HUES64 (cell line): ENCODE data around the gene CAST.

ENCODE experiments used
- H3K27ac ChIP-seq: 2 replicates; pipeline ENCODE4 v1.7.0; 2013; ENCODE audit warnings: low read depth, low read length, inconsistent platforms
- H3K27me3 ChIP-seq: 2 replicates; pipeline ENCODE4 v1.6.1; 2013; ENCODE audit warnings: mild to moderate bottlenecking, low read length; ENCODE audit not compliant: insufficient read depth
- H3K36me3 ChIP-seq: 2 replicates; pipeline ENCODE4 v1.6.1; 2013; ENCODE audit warnings: mild to moderate bottlenecking, low read length; ENCODE audit not compliant: insufficient read depth
- H3K4me1 ChIP-seq: 2 replicates; pipeline ENCODE4 v1.6.1; 2013; ENCODE audit warnings: mild to moderate bottlenecking, low read length, moderate library complexity; ENCODE audit not compliant: insufficient read depth
- H3K4me3 ChIP-seq: 2 replicates; pipeline ENCODE4 v1.5.1; 2013; ENCODE audit warnings: mild to moderate bottlenecking, low read length, moderate library complexity
- H3K9ac ChIP-seq: 2 replicates; pipeline ENCODE4 v1.6.1; 2013; ENCODE audit warnings: mild to moderate bottlenecking, low read depth, low read length
- H3K9me3 ChIP-seq: 2 replicates; pipeline ENCODE4 v1.6.1; 2013; ENCODE audit warnings: low read depth, low read length; ENCODE audit not compliant: insufficient read depth
- WGBS: fragments of 150-250, 120-280 bp; methylation state at CpG from one replicate; pipeline ENCODE4 v1.1.7; 2013; ENCODE audit warnings: missing lambda C conversion rate; 5-methylcytosine and 5-hydroxymethylcytosine counted together

Gene CAST

DNA sequence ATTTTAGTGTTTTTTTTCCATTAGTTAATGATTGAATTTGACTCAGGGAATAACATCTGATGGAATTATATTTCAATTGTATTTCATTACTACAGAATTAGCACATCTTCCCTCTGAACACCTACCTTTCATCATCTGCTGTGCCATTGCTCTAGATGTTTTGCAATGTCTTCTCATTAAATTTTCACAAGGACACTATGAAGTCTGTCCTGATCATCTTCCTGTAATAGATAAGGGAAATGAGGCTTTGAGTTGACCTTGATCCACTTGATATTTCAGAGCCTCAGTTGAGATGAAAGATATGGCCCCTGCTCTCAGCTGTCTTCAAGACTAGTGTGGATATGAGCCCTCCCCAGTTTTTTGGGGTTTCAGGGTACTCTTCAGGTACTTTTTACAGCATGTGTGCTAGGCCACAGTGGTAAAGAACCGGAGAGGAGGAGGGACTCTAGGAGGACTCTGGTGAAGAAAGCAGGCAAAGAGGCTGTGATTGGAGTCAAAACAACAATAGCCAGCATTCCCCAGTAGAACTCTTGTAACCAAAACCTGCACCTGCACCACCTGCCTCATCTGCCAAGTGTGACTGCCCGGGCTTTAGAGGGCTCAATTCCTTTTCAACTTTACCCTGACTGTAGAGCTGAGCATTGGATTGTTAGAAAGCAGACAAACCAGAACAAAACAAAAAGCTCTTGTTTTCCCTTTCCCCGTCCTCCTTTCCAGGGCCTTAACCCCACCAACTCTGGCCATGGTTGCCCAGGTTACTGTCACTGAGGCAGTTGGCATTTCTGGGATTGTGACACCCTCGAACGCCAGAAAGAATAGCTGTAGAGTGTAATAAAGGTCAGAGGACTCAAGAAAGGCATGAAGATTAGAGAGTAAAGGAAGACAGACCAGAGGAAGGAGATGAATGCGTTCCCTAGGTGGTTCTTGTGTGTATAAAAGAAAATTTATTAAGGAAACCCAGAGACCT is 89.3 kb downstream of the CAST start:
- 87% methylated on average over 6 of the region's 6 CpGs for WGBS
- Histone ChIP-seq H3K27me3 (no peaks in the 10 kb centered on the region), H3K27ac (no peak overlapping the region), H3K4me1 (no peaks in the 10 kb centered on the region), H3K9ac (no peak overlapping the region), H3K4me3 (no peak overlapping the region), H3K9me3 (no peaks in the 10 kb centered on the region), H3K36me3 (peaks cover 32% of the 10 kb centered on the region; the same call in 1 of the 2 replicates)

DNA sequence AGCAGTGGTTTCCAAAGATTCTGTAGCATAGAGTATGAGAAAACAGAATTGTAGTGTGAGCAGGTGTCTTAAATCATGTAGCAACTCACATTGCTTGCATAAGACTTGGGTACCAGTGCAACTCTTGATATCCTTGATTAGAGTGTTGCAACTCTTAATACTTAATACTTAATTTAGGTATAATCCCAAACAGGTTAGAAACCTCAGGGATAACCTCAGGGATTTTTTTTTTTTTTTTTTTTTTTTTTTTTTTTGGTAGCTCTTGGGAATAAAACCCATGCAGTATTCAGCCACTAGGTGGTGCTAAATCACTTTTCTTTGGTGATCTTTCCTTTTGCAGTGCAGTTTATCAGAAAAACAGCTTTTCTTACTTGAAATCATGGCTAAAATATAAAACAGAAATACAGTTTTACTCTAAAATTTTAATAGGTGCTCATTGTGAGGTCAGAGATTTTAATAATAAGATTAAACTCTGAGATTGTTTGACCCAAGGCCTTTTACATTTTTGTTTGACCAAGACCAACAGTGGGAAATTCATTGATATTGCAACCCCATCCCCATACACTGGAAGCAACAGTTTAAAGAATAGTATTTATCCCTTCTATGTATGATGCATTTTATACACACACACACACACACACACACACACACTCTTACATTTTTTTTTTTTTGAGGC is 90.3 kb downstream of the CAST start:
- peaks cover 28% of the 10 kb centered on the region; the same call in 1 of the 2 replicates for H3K36me3 ChIP-seq
- no peaks in the 10 kb centered on the region for H3K27me3 ChIP-seq
- no peaks in the 10 kb centered on the region for H3K9me3 ChIP-seq
- H3K9ac ChIP-seq = no peak overlapping the region
- H3K27ac ChIP-seq = no peak overlapping the region
- H3K4me3 ChIP-seq = no peak overlapping the region
- no peaks in the 10 kb centered on the region for H3K4me1 ChIP-seq

DNA sequence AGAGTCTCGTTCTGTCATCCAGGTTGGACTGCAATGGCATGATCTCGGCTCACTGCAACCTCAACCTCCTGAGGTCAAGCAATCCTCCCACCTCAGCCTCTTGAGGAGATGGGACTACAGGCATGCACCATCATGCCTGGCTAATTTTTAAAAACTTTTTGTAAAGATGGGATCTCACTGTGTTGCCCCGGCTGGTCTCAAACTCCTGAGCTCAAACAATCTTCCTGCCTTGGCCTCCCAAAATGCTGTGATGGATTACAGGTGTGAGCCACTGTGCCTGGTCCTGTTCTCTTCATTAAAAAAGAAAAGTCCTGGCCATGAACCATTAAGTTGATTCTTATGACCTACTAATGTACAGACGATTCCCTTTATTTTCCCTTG is 90.8 kb downstream of the CAST start:
- WGBS = 93% methylated on average over 4 of the region's 4 CpGs
- no peak overlapping the region for H3K9ac ChIP-seq
- H3K4me3 ChIP-seq = no peak overlapping the region
- no peaks in the 10 kb centered on the region for H3K9me3 ChIP-seq
- peaks cover 23% of the 10 kb centered on the region; the same call in 1 of the 2 replicates for H3K36me3 ChIP-seq
- H3K4me1 ChIP-seq = no peaks in the 10 kb centered on the region
- no peak overlapping the region for H3K27ac ChIP-seq
- H3K27me3 ChIP-seq = no peaks in the 10 kb centered on the region

DNA sequence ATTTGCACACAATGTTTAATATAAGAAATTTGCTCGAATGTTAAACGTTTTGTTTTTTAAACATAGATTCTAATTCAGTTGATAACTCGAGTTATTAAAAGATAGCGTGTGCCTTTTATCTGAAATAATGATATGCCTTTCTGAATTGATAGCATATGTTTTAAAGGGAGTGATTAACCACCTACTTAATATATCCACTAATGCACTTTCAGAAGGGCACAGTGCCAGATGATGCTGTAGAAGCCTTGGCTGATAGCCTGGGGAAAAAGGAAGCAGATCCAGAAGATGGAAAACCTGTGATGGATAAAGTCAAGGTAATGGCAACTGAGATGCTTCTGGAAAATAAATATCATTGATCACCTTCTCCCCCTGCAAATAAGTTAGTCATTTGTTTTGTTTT is 91.7 kb downstream of the CAST start:
- Histone ChIP-seq H3K27me3 (no peaks in the 10 kb centered on the region), H3K27ac (no peak overlapping the region), H3K36me3 (peaks cover 23% of the 10 kb centered on the region; the same call in 1 of the 2 replicates), H3K9ac (no peak overlapping the region), H3K9me3 (no peaks in the 10 kb centered on the region), H3K4me3 (no peak overlapping the region), H3K4me1 (no peaks in the 10 kb centered on the region)
- 95% methylated on average over 3 of the region's 4 CpGs for WGBS

DNA sequence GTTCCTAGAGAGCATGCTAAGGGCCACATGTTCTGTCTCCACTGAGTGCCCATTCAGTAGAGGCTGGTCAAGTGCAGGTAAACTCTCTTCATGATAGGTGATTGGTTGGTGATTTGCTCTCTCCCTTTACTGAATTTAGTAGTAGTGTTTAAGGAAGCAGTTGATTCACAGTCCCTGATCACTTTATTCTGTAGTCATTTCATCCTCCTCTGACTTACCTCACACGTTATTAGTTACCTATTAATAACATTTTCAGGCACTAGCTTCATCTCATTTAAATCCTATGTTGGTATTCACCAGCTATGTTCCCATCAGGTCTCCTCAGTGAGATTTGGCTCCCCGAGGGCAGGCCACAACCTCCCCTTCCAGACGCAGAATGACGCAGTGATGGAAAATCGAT is 93.7 kb downstream of the CAST start:
- no peak overlapping the region for H3K27ac ChIP-seq
- H3K9me3 ChIP-seq = no peaks in the 10 kb centered on the region
- no peaks in the 10 kb centered on the region for H3K27me3 ChIP-seq
- H3K9ac ChIP-seq = no peak overlapping the region
- peaks cover 18% of the 10 kb centered on the region; the same call in 1 of the 2 replicates for H3K36me3 ChIP-seq
- 75% methylated on average over 5 of the region's 5 CpGs for WGBS
- H3K4me3 ChIP-seq = no peak overlapping the region
- H3K4me1 ChIP-seq = no peaks in the 10 kb centered on the region

DNA sequence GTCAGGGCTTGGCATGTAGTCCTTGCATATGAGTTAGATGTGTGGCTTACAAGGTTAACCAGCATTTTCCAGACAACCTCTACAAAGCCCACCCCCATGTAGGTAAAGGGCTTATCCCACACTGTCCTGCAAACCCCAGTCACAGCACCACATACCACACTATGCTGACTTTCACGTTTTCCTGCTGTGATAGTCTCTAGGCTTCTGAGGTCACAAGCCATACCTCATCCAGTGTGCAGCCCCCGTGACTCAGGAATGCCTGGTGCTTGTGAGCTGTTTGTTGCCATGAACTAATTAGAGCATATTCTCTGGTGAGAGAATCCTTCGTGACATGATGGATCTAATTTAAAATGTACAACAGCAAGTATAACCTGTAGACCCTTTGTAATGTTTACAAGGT is 94.8 kb downstream of the CAST start:
- no peaks in the 10 kb centered on the region for H3K9me3 ChIP-seq
- no peak overlapping the region for H3K9ac ChIP-seq
- H3K4me1 ChIP-seq = no peaks in the 10 kb centered on the region
- H3K36me3 ChIP-seq = peaks cover 12% of the 10 kb centered on the region; the same call in 1 of the 2 replicates
- H3K27me3 ChIP-seq = no peaks in the 10 kb centered on the region
- H3K27ac ChIP-seq = no peak overlapping the region
- 84% methylated on average over 3 of the region's 3 CpGs for WGBS
- no peak overlapping the region for H3K4me3 ChIP-seq

DNA sequence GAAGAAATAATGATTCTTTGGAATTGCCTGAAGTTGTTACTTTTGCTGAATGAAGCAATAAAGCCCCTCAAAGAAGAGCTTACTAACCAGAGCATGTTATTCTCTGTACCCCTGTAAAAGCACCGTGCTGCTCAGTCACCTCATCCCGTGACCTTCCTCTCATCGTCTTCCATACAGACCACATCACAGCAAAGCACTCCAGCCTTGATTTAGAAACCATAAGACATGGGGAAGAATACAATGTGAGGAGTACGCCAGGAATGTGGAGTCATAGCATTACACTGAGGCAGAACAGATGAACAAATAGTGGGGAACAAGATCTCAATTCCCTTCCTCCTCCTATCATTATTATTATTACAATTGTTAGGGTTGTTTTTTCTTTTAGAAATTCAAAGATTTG is 96.4 kb downstream of the CAST start:
- no peaks in the 10 kb centered on the region for H3K27me3 ChIP-seq
- WGBS = 98% methylated on average over 4 of the region's 4 CpGs

DNA sequence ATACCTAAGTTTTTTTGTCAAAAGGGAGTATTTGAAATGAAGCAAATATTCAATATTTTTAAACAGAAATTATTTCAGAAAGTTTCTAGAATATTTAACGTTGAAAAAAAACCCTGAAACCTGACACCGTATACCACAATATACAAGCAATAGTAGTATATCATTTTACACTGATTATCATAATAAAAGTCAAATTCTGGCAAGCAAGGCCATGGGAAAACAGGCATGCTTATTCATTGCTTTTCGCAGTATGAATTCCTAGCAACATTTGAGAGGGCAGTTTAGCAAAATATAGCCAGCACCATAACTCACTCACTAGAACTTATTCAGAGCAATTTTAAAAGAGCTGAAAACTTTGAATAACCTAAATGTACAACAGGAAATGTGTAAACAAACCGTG is 99.4 kb downstream of the CAST start:
- no peak overlapping the region for H3K27ac ChIP-seq
- 90% methylated on average over 2 of the region's 4 CpGs for WGBS
- peaks cover 34% of the 10 kb centered on the region for H3K36me3 ChIP-seq
- H3K4me1 ChIP-seq = no peaks in the 10 kb centered on the region
- no peaks in the 10 kb centered on the region for H3K9me3 ChIP-seq
- H3K9ac ChIP-seq = no peak overlapping the region
- no peaks in the 10 kb centered on the region for H3K27me3 ChIP-seq
- no peak overlapping the region for H3K4me3 ChIP-seq

More for the DNA sequence above, 96.4 kb downstream of the CAST start:
- Histone ChIP-seq H3K9me3 (no peaks in the 10 kb centered on the region), H3K36me3 (peaks cover 25% of the 10 kb centered on the region), H3K4me3 (no peak overlapping the region), H3K9ac (no peak overlapping the region), H3K4me1 (no peaks in the 10 kb centered on the region), H3K27ac (no peak overlapping the region)

DNA sequence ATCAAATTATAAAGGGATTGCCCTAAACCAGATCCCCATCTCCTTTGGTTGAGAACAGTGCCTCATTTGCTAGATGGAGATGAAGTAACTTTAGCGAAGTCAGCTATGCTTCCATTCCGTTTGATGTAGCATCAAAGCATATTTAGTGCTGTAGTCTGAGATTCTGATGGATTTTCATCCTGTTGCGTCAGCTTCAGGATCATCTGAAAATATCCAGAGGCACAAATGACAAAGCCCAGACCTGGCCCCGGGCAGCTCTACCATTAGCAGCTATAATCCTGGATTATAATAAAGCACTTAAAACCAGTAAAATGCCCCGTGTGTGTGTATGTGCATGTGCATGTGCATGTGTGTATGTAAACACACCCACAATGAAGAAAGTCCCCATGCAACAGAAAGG is 100.8 kb downstream of the CAST start:
- peaks cover 46% of the 10 kb centered on the region for H3K36me3 ChIP-seq
- H3K4me3 ChIP-seq = no peak overlapping the region
- no peaks in the 10 kb centered on the region for H3K27me3 ChIP-seq
- 89% methylated on average over 4 of the region's 5 CpGs for WGBS
- no peak overlapping the region for H3K27ac ChIP-seq
- no peak overlapping the region for H3K9ac ChIP-seq
- H3K4me1 ChIP-seq = no peaks in the 10 kb centered on the region
- H3K9me3 ChIP-seq = no peaks in the 10 kb centered on the region

DNA sequence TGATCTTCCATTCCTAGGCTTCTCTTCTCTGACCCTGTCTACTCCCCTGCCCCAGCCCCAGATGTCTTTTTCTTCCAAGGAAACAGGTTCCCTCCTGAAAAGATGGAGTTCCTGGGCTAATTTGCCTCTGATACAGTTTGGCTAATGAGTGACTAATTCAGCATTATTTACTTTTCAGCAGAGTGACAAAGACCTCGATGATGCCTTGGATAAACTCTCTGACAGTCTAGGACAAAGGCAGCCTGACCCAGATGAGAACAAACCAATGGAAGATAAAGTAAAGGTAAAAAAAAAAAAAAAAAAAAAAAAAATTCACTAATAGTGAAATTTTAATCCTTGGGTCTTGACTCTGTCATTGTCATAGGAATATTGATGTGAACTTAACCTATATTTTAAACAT is 102.9 kb downstream of the CAST start:
- Histone ChIP-seq H3K27me3 (no peaks in the 10 kb centered on the region), H3K36me3 (peaks cover 64% of the 10 kb centered on the region)

DNA sequence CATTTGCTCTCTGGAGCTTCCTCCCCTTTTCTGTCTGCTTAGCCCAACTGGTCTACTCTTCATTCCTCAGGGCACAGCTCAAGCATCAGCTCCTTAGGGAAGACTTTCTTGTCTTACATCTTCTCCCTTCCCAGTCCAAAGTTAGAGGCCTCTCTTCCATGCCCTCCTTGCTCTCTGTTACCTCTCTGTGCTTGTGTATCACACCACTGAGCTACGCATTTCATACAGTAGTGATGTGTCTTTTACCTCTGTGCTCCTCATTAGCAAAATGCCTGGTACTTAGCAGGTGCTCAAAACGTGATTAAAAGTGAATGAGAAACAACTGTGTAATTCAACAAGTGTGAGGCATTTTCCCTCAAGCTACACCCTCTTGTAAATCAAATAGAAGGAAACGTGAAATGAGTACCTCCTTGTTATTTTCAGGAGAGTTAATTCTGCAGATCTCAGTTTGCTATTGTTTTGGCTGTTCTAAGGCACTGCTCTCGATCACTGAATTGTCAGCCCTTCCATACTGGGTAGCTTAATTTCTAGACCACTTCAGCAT is 106.6 kb downstream of the CAST start:
- H3K4me1 ChIP-seq = 0 out of 2 replicates have a peak, but pooled peaks cover 9% of the 10 kb centered on the region
- H3K27me3 ChIP-seq = no peaks in the 10 kb centered on the region
- WGBS = 42% methylated on average over 4 of the region's 4 CpGs
- no peak overlapping the region for H3K9ac ChIP-seq
- H3K4me3 ChIP-seq = no peak overlapping the region
- H3K27ac ChIP-seq = no peak overlapping the region
- peaks cover 78% of the 10 kb centered on the region for H3K36me3 ChIP-seq
- H3K9me3 ChIP-seq = no peaks in the 10 kb centered on the region

More for the DNA sequence above, 102.9 kb downstream of the CAST start:
- no peak overlapping the region for H3K9ac ChIP-seq
- H3K9me3 ChIP-seq = no peaks in the 10 kb centered on the region
- 0 out of 2 replicates have a peak, but pooled peaks cover 9% of the 10 kb centered on the region for H3K4me1 ChIP-seq
- H3K27ac ChIP-seq = no peak overlapping the region
- WGBS = 100% methylated on average over 1 of the region's 1 CpG
- no peak overlapping the region for H3K4me3 ChIP-seq
